ENCODE measurements around the gene KRTAP10-4. TPM values are rescaled to one million over a fixed set of nuclear protein-coding genes. Genes with fewer than 3 reads are reported as not detected.
"Not testable (repeated sequence)": the region's sequence is repeated elsewhere in the genome, so short reads cannot be mapped to it uniquely, and the experiment has no call there.

KRTAP10-4 gene
- total RNA-seq, 1 experiment from 2014 or later, result not detected

DNA sequence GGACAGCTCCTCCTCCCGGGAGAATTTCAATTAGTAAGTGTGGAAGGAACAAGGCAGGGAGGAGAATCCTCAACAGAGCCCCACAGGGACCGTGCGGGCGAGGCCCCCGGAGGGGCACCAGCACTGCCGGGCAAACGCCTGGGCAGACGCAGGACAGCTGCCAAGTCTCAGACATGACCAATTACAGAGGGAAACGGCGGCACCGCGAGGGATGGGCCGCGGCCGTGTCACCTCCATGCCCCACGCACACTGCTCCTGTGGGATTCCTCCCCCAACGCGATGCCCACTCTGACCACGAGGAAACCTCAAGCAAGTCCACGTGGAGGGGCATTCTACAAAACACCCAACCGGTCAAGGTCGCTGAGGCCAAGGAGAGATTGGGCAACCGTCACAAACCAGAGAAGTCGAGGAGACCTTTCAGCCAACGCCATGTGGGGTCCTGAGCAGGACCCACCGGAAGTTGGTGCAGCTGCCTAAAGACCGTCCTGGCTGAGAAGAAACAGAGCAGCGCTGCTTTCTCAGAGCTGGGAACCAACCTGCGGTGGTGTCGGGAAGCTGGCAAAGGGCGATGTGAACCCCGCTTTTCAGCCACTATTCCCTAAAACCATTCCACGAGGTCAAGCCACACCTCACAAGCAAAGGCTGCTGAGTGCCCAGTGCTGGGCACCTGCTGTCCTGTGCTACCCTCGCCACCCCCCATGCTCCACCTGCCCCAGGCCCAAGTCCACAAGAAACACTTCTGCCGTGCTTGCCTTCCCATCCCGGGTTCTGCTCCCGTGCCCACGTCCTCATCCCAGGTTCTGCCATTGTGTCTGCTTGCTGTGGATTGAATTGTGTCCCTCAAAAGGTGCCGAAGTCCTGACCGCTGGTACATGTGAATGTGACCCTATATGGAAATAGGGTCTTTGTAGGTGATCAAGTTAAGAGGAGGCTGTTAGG is 1.4 kb upstream of the KRTAP10-4 start:
- no peak for DNase-seq (ENCODE audit: low read depth, low spot score)
- in situ Hi-C loops (cut with HindIII; ENCODE audit: low pct_unique_long_range_greater_than_20kb, low sequenced_read_pairs), result no loop called here

DNA sequence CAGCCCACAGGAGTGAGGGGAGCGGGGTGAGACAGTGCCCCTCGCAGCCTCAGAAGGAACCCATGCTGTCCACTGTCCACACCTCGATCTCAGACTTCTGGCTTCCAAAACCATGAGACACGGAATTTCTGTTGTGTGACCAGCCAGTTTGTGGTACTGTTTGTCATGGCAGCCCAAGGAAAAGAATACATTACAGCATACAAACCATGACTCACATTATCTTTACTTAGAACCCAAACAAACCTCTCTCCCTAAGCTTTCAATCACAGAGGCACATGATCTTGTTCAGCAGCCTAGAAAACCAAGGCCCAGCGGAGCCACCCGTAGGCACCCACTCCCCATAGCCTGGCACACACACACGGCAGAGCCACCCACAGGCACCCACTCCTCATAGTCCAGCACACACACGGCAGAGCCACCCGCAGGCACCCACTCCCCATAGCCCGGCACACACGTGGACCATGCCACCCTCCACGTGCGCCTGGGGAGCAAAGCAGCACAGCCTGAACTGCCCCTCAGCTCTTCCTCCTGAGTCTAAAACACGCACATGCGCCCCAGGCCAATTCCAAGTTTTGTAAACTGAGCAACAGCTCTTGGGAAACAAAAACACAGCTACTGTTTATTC is 458 bp upstream of the KRTAP10-4 start:
- in situ Hi-C loops (cut with HindIII; ENCODE audit: low pct_unique_long_range_greater_than_20kb, low sequenced_read_pairs), result no loop called here
- no peak for DNase-seq (ENCODE audit: low read depth, low spot score)

DNA sequence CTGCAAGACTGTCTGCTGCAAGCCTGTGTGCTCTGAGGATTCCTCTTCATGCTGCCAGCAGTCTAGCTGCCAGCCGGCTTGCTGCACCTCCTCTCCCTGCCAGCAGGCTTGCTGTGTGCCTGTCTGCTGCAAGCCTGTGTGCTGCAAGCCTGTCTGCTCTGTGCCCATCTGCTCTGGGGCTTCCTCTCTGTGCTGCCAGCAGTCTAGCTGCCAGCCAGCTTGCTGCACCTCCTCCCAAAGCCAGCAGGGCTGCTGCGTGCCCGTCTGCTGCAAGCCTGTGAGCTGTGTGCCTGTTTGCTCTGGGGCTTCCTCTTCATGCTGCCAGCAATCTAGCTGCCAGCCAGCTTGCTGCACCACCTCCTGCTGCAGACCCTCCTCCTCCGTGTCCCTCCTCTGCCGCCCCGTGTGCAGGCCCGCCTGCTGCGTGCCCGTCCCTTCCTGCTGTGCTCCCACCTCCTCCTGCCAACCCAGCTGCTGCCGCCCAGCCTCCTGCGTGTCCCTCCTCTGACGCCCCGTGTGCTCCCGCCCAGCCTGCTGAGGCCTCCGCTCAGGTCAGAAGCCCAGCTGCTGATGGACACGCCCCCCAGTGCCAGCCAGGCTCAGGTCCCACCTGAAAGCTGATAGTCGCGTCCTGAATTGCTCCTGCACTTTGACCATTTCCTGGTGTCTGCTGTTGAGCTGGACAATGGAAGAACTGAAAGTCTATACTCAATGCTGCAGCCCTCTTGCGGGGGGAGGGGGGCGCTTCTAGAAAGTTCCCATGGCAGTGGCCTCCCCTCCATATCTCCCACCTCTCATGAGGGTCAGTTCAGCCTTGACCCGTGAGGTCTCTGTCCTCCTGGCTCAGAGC is 1.2 kb downstream of the KRTAP10-4 start:
- in situ Hi-C loops (cut with HindIII; ENCODE audit: low pct_unique_long_range_greater_than_20kb, low sequenced_read_pairs), result no loop called here
- DNase-seq (ENCODE audit: low read depth, low spot score), result no peak

DNA sequence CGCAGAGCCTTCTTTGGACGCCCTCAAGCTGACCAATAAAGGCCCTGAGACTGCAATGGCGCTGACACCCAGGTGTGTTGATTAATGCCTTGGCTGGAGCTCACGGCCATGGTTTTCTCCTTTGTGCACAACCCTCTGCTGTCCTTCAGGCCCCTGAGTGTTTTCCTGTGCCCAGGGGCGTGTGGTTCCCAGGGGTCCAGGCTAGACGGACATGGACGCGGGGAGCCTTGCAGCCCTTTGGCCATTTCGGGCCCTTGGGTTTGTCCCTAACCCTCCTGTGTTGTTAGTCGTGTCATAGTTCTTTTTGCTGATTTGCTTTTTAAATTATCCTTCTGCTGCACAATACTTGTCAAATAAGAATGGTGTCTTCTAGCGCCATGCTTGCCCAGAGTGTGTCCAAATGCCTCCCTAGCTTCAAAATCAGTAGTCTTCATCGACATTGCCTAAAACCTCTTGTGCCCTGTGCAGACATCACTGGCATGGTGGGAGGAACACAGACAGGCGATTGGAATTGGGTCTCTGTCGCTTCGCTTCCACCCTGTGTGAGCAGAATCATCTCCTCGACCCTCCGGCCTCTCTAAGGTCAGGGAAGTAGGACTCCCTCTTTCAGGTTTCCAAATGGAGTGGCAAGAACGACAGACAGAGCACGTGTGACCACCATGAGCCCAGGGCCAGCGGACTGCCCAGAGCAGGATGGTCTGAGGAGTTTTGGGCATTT is 1.9 kb downstream of the KRTAP10-4 start:
- in situ Hi-C loops (cut with HindIII; ENCODE audit: low pct_unique_long_range_greater_than_20kb, low sequenced_read_pairs), result no loop called here
- DNase-seq (ENCODE audit: low read depth, low spot score), result no peak

DNA sequence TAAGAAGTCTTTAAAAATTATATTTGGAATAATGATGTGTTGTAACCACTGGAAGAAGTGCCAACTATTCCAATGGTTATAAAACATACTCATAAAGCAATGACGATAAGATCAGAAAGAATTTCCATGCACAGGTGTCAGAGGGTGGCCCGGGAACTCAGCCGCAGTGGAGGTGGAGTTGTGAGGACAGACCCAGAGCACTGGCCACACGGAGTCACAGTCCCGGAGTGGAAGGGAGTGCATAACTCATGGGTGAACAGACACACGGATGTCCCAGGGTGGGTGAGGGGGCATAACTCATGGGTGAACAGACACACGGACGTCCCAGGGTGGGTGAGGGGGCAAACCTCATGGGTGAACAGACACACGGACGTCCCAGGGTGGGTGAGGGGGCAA is 2.5 kb downstream of the KRTAP10-4 start:
- no peak for DNase-seq (ENCODE audit: low read depth, low spot score)
- in situ Hi-C loops (cut with HindIII; ENCODE audit: low pct_unique_long_range_greater_than_20kb, low sequenced_read_pairs), result no loop called here

DNA sequence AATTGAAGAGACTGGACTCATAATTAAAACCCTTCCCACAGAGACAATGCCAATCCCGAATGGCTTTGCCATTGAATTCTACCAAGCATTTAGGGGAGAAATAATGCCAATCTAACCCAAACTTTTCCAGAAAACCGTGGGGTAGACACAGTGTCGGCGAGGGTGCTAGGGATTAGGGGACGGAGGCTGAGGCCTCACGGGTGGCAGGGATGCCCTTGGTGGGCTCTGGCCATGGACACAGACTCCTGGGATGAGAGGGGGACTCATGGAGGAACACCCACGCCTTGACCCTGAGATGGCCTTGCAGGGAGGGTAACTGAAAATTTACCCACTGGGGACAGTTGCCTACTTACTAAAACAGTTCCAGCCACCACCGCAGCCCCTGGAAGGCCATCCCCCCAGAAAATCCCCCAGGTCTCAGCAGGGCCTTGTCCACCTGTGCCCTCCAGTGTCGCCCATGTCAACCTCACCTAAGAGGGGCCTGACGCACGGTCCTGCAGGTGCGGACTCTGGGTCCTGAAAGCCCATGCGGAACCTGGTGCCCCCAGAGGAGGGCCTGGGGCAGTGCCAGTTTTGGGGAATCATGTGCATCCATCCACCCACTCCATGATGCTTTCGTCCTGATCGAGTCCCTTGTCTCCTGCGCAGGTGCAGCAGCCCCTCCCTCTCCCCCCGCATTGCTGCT is 5.0 kb downstream of the KRTAP10-4 start:
- in situ Hi-C loops (cut with HindIII; ENCODE audit: low pct_unique_long_range_greater_than_20kb, low sequenced_read_pairs), result no loop called here

DNA sequence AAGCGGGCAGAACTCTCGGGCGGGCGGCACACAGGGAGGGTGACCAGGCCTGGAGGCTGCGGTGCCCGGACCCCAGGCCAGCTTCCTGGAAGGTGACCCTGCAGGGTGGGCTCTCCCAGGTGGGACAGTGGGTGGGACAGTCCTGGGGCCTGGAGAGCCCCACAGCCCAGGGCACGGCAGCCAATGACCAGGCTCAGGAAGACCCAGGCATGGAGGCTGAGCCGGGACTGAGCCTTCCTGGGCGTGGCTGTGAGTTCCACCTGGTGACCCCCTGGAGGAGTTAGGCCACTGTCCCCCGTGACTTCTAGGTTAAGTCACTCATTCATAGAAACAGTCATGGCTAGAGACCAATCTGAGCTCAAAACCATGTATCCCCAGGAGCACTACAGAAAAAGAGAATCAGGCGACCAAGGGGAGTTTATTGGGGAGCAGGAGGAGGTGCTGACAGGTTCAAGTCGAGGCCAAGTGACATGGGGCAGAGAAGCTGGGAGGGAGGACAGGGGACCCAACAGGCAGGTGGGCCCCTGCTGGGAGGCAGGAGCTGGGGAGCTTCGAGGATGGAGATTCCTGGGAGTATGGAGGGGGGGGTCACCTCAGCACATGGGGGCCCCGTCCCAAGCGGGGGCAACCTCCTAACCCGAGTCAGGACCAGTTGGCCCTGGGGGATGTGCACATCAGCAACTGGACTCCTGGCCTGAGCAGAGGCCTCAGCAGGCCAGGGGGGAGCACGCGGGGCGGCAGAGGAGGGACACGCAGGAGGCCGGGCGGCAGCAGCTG is 5.7 kb downstream of the KRTAP10-4 start:
- no peak for DNase-seq (ENCODE audit: low read depth, low spot score)
- in situ Hi-C loops (cut with HindIII; ENCODE audit: low pct_unique_long_range_greater_than_20kb, low sequenced_read_pairs), result no loop called here

More for the DNA sequence above, 5.0 kb downstream of the KRTAP10-4 start:
- DNase-seq (ENCODE audit: low read depth, low spot score), result no peak

DNA sequence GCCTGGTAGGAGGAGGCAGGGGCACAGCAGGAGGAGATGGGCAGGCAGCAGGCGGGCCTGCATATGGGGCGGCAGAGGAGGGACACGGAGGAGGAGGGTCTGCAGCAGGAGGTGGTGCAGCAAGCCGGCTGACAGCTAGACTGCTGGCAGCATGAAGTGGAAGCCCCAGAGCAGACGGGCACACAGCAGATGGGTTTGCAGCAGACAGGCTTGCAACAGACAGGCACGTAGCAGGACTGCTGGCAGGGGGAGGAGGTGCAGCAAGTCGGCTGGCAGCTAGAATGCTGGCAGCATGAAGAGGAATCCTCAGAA is 6.3 kb downstream of the KRTAP10-4 start:
- no peak for DNase-seq (ENCODE audit: low read depth, low spot score)
- in situ Hi-C loops (cut with HindIII; ENCODE audit: low pct_unique_long_range_greater_than_20kb, low sequenced_read_pairs), result no loop called here

DNA sequence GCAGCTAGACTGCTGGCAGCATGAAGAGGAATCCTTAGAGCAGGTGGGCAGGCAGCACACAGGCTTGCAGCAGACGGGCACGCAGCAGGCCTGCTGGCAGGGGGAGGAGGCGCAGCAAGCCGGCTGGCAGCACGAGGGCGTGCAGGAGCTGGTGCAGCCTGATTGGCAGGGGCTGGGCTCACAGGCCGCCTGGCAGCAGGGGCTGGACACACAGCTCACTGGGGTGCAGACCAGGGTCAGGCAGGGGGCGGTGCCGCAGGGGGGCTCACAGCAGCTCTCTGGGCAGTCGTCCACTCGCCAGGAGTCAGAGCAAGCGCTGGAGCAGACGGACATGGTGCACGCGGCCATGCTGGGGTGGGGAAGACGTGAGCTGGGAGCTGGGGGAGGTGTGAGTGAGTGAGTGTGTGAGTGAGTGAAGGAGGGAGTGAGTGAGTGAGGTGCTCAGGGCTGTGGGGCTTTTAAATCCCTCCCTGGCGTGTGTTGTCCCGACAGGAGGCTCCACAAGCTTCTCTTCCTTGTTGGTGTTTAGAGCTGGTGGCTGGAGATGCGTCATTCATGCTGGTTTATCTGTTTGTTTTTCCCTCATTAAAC is 6.8 kb downstream of the KRTAP10-4 start, which contains the start of gene KRTAP10-5:
TSS of gene KRTAP10-5 (minus strand) at position 374 of the 591 bp plus-strand sequence. CDS start at position 348, 26 bp downstream.
- in situ Hi-C loops (cut with HindIII; ENCODE audit: low pct_unique_long_range_greater_than_20kb, low sequenced_read_pairs), result not testable (repeated sequence)

DNA sequence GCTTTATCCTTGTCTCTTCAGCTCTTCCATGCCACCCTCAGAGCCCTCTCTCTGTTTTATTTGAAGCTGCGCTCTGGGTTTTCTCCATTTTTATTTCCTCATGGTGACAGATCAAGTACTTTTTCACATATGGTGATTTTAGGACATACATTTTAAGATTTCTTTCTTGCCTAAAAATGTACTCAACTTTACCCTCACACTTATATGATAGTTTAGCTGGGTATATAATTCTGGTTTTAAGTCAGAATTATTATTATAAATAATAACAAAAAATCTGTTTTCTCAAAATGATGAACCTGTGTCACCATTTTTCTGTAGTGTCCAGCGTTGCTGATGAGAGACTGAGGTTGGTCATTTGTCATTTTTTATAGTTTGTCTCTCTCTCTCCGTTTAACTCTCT is 7.6 kb downstream of the KRTAP10-4 start:
- no peak for DNase-seq (ENCODE audit: low read depth, low spot score)
- in situ Hi-C loops (cut with HindIII; ENCODE audit: low pct_unique_long_range_greater_than_20kb, low sequenced_read_pairs), result no loop called here

More for the DNA sequence above, 6.8 kb downstream of the KRTAP10-4 start, which contains the start of gene KRTAP10-5:
- DNase-seq (ENCODE audit: low read depth, low spot score), result not testable (repeated sequence)

DNA sequence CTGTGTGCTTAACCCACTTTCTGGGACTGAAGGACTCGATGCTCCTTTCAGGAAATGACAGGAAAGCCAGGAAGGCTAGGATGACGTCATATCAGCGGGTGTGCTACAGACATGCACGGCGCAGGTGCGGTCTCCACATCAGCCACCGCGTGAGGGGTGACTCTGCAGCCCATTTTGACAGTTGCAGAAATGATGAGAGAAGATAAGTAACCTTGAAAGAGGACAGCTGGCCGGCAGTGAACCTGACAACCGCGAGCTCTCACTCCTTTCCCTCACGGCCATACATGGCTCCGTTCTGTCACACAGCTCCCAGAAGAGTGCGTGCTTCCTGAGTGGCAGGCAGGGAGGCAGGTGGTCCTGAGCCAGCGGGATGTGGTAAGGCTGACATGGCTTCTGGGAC is 8.5 kb downstream of the KRTAP10-4 start:
- in situ Hi-C loops (cut with HindIII; ENCODE audit: low pct_unique_long_range_greater_than_20kb, low sequenced_read_pairs), result no loop called here
- no peak for DNase-seq (ENCODE audit: low read depth, low spot score)

DNA sequence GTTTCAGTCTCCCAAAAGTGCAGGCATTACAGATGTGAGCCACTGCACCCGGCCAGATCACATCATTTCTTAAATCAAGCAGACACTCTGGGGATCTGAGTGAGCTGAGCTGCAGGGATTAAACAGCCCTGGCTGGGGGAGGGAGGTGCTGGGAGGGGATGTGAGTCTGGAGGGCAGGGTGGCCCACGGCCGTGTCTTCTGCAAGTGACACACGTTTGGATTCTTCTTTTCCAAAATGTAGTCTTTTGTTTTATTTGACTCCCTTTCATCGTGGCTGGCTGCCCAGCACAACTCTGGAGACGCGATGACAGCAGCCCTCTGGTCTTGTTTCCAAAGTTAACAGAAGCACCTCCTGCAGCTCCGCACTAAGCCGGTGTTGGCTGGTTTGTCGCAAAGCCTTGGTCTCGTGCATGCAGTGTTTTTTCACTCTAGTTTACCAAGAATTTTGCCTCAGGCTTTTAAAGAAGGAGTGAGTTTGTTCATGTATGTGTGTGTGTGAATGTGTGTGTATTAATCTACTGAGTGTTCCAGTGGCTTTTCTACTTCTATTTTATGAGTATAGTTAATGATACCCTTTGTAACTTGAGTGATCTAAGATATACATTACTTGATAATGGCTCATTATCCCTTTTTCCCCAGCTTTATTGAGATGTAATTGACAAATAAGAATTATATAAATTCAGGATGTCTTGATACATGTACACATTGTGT is 9.7 kb downstream of the KRTAP10-4 start:
- in situ Hi-C loops (cut with HindIII; ENCODE audit: low pct_unique_long_range_greater_than_20kb, low sequenced_read_pairs), result no loop called here
- no peak for DNase-seq (ENCODE audit: low read depth, low spot score)

DNA sequence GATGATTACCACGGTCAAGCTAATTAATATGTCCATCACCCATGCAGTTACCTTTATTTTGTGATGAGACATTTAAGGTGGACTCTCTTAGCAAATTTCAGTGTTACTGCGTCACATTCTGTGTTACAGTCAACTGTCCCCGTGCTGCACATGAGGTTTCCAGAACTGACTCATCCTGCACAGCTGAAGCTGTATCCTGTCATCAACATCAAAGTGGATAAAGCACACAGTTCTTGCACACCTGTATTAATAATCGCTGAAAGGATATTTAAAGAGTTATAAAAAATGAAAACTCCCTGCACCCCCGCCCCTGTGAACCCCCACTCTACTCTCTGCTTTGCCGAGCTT is 10.2 kb downstream of the KRTAP10-4 start:
- in situ Hi-C loops (cut with HindIII; ENCODE audit: low pct_unique_long_range_greater_than_20kb, low sequenced_read_pairs), result no loop called here
- DNase-seq (ENCODE audit: low read depth, low spot score), result no peak

DNA sequence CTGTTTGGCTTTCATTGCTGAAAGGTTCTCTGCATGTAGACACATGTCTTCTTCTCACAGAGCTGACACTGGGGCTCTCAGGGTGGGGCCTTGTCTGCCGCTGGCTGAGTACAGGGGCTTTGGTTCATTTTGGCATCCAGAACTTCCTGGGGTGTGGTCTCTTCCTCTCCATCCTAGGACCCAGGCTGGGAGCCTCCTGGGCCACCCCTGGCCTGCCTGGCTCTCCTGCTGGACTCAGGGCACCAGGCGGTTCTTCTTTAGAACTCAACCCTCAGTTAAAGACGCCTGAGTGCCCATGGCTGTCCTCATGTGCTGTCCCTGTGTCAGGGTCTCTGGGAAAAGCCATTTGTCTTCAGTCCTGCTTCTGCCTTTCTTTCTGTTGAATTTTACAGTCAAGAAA is 12.4 kb downstream of the KRTAP10-4 start:
- no peak for DNase-seq (ENCODE audit: low read depth, low spot score)
- in situ Hi-C loops (cut with HindIII; ENCODE audit: low pct_unique_long_range_greater_than_20kb, low sequenced_read_pairs), result no loop called here

DNA sequence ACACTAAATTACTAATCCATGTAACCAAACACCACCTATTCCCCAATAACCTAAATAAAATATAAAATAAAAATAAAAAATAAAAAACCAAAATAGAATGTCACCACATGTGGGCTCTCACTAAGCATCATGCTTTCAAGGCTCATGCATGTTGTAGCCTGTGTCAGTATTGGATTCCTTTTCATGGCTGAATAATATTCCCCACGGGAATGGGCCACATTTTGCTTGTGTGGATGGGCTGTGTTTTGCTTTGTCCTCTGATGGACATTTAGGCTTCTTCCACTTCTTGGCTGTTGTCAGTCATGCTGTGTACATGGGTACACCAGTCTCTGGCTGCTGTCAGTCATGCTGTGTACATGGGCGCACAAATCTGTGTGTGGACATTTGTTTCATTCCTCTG is 15.6 kb downstream of the KRTAP10-4 start:
- DNase-seq (ENCODE audit: low read depth, low spot score), result no peak
- in situ Hi-C loops (cut with HindIII; ENCODE audit: low pct_unique_long_range_greater_than_20kb, low sequenced_read_pairs), result no loop called here

Data from SK-MEL-5 (cell line).